SK-N-MC (cell line): Measurements from ENCODE around the gene PHTF2.

Experiments used
- EZH2 ChIP-seq: fragments of 200-600 bp; sonication (generic); IDR thresholded peaks from one replicate; pipeline ENCODE4 v1.6.1; 2017; ENCODE audit warnings: antibody characterized with exemption
- POLR2AphosphoS5 ChIP-seq: IDR thresholded peaks from 2 replicates; pipeline ENCODE4 v1.6.1; 2012; ENCODE audit warnings: mild to moderate bottlenecking, low read depth, low read length, borderline replicate concordance

DNA sequence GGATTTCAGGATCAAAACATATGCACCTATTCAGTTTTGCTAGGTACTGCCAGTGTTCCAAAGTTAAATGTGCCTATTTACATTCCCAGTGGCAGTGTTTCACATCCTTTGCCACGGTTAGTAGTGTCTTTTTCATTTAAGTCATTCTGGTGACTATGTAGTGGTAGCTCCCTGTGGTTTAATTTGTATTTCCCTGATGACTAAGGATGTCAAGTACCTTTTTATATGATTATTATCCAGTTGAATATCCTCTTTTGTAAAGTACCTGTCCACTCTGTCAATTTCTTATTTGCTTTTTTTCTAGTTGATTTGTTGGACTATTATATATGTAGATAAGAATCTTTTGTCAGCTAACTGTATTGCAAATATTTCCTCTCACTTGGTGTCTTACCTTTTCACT lies 45.4 kb upstream of the PHTF2 start:
- TF ChIP-seq POLR2AphosphoS5 = no peak
- TF ChIP-seq EZH2 = no peak
